Ascending aorta (tissue), 2 donors: ENCODE data around the gene FAP. TPM values are rescaled to one million over a fixed set of nuclear protein-coding genes. Genes with fewer than 3 reads are reported as not detected.

Experiments used
- DNase-seq, 2 donors: peaks; one replicate each; pipeline ENCODE4 v3.0.0-alpha.2; 2019; ENCODE audit warnings: low spot score in 2 of 2
- H3K27ac ChIP-seq, 2 donors: fragments of 200-600 bp; sonication (generic); one replicate each; pipeline ENCODE4 v1.5.1; 2016 to 2017; ENCODE audit warnings: mild to moderate bottlenecking in 1 of 2
- H3K27me3 ChIP-seq: fragments of 200-600 bp; sonication (generic); one replicate; pipeline ENCODE4 v1.5.1; 2017
- H3K36me3 ChIP-seq, 2 donors: fragments of 200-600 bp; sonication (generic); one replicate each; pipeline ENCODE4 v1.5.1; 2016
- H3K4me1 ChIP-seq, 2 donors: fragments of 200-600 bp; sonication (generic); one replicate each; pipeline ENCODE4 v1.5.1; 2016 to 2017; ENCODE audit warnings: mild to moderate bottlenecking in 1 of 2
- H3K4me3 ChIP-seq, 2 donors: fragments of 200-600 bp; sonication (generic); one replicate each; pipeline ENCODE4 v1.5.1; 2016 to 2017; ENCODE audit warnings: mild to moderate bottlenecking in 1 of 2
- H3K9me3 ChIP-seq, 2 donors: fragments of 200-600 bp; sonication (generic); one replicate each; pipeline ENCODE4 v1.5.1; 2016
- CTCF ChIP-seq, 3 experiments: fragments of 200-600 bp in 2 of 3; fragments of 450-650 bp in 1 of 3; sonication (generic) in 2 of 3; IDR thresholded peaks; one replicate each; pipeline ENCODE4 v1.5.1; 2016 to 2019; ENCODE audit warnings: antibody characterized with exemption in 3 of 3, mild to moderate bottlenecking in 1 of 3, moderate library complexity in 1 of 3
- intact Hi-C: fragments of 100-400 bp; cut with DNase I; formaldehyde crosslinking; loops from one replicate; pipeline ENCODE4 v1.15.1; 2023
- total RNA-seq: library from RNA; depleted of rRNA; stranded (reverse); fragments of >200 nt; gene quantifications from one replicate; pipeline ENCODE4 v1.1.0, GENCODE V29; 2016

The FAP gene
- total RNA-seq, 1 donor from 2014 or later: 16.7 TPM

- Histone ChIP-seq H3K9me3 (no peaks in the 10 kb centered on the region), H3K36me3 (peaks cover 17 to 53% of the 10 kb centered on the region in 2 donors), H3K4me3 (no peak overlapping the region), H3K27ac (no peak overlapping the region), H3K27me3 (no peaks in the 10 kb centered on the region), H3K4me1 (no peaks in the 10 kb centered on the region)
- intact Hi-C loops: no loop called here
- TF ChIP-seq CTCF (IDR thresholded peaks at IDR 0.05): no peak
- DNase-seq: no peak
Measured at GRCh38 chr2:162267996-162268395, 24.8 kb upstream of the FAP start.

GRCh38 chr2:162267496-162267895 lies 24.3 kb upstream of the FAP start:
- Histone ChIP-seq H3K36me3 (peaks cover 17 to 48% of the 10 kb centered on the region in 2 donors), H3K4me1 (no peaks in the 10 kb centered on the region), H3K9me3 (no peaks in the 10 kb centered on the region), H3K4me3 (no peak overlapping the region), H3K27ac (no peak overlapping the region), H3K27me3 (no peaks in the 10 kb centered on the region)
- DNase-seq: no peak
- TF ChIP-seq CTCF (IDR thresholded peaks at IDR 0.05): no peak
- intact Hi-C loops: no loop called here

GRCh38 chr2:162266460-162266760 lies 23.2 kb upstream of the FAP start:
- H3K36me3 ChIP-seq: peaks cover 15 to 37% of the 10 kb centered on the region in 2 donors
- no peaks in the 10 kb centered on the region for H3K9me3 ChIP-seq
- intact Hi-C loops: no loop called here
- H3K27me3 ChIP-seq: no peaks in the 10 kb centered on the region
- no peak overlapping the region for H3K27ac ChIP-seq
- H3K4me1 ChIP-seq: peaks cover 0 to 2% of the 10 kb centered on the region in 2 donors
- H3K4me3 ChIP-seq: no peak overlapping the region
- no peak for DNase-seq
- no peak for TF ChIP-seq CTCF (IDR thresholded peaks at IDR 0.05)

- DNase-seq: no peak
- Histone ChIP-seq H3K4me3 (no peak overlapping the region), H3K4me1 (peaks cover 0 to 5% of the 10 kb centered on the region in 2 donors), H3K27me3 (no peaks in the 10 kb centered on the region), H3K36me3 (peaks cover 15 to 36% of the 10 kb centered on the region in 2 donors), H3K27ac (no peak overlapping the region), H3K9me3 (no peaks in the 10 kb centered on the region)
- no peak for TF ChIP-seq CTCF (IDR thresholded peaks at IDR 0.05)
- intact Hi-C loops: no loop called here
Measured at GRCh38 chr2:162265666-162266459, 22.6 kb upstream of the FAP start.

- no peaks in the 10 kb centered on the region for H3K27me3 ChIP-seq
- intact Hi-C loops: loop anchor here (2.0 kb wide), 1 partner anchor 16 kb away; no protein-coding TSS in a partner anchor
- TF ChIP-seq CTCF (IDR thresholded peaks at IDR 0.05): no peak
- peaks cover 0 to 8% of the 10 kb centered on the region in 2 donors for H3K4me1 ChIP-seq
- peak; percentile 39 to 75 for DNase-seq
- H3K9me3 ChIP-seq: no peaks in the 10 kb centered on the region
- H3K36me3 ChIP-seq: peaks cover 4 to 11% of the 10 kb centered on the region in 2 donors
- peak overlapping the region; percentile 62 to 63 for H3K27ac ChIP-seq
- H3K4me3 ChIP-seq: no peak overlapping the region
Measured at GRCh38 chr2:162261032-162261945, 18.0 kb upstream of the FAP start.
